Measurements from ENCODE around the gene CTIF.

CTIF gene

GRCh38 chr18:48871391-48872166 lies 332.7 kb downstream of the CTIF start:
- in situ Hi-C loops (cut with HindIII; ENCODE audit: low sequenced_read_pairs) = no loop called here

GRCh38 chr18:48872234-48873145 lies 333.7 kb downstream of the CTIF start:
- in situ Hi-C loops (cut with HindIII; ENCODE audit: low sequenced_read_pairs) = no loop called here

DNA sequence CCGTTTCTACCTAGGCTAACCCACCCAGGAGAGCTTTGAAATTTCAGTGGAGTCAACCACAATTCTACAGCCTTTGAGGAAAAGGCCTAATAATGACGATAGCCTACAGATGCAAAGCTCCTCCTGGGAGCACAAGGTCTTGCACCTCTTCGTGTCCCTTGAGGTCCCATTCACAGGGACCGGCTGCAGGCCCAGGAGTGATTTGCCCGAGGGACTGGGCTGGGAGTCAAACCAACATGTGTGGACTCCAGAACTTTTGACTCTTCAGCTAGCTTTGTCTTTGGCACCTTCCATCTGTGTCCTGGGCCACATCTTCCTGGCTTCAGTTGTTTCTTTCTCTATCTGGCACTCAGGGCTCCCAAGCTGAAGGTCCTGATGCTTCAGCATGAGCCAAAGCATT lies 335.4 kb downstream of the CTIF start:
- in situ Hi-C loops (cut with HindIII; ENCODE audit: low sequenced_read_pairs) = no loop called here

DNA sequence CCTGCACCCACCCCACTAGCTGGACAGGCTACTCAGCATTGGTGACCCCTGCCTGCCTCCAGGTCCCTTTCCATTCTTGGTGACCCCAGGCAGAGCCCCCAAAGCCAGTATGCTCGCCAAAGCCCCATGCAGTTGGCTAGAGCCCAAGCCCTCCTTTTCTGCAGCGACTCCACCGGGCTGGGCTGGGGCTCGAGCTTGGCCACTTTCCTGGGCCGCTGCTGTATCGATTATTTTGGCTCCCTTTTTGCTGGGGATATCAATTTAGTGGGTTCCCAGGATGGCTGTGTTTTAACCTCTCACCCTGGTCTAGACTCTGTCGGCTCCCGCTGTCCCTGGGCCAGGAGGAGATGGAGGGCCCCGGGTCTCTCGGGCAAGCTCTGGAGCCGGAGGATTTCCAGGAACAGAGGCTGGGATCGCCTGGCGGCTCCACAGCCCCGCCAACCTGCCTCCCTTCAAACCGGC lies 335.9 kb downstream of the CTIF start:
- in situ Hi-C loops (cut with HindIII; ENCODE audit: low sequenced_read_pairs) = no loop called here

GRCh38 chr18:48875314-48875941 lies 336.6 kb downstream of the CTIF start:
- in situ Hi-C loops (cut with HindIII; ENCODE audit: low sequenced_read_pairs) = no loop called here

GRCh38 chr18:48875942-48876511 lies 337.2 kb downstream of the CTIF start:
- in situ Hi-C loops (cut with HindIII; ENCODE audit: low sequenced_read_pairs) = no loop called here

- in situ Hi-C loops (cut with HindIII; ENCODE audit: low sequenced_read_pairs) = no loop called here
Observed at GRCh38 chr18:48876590-48876989, 337.8 kb downstream of the CTIF start.

DNA sequence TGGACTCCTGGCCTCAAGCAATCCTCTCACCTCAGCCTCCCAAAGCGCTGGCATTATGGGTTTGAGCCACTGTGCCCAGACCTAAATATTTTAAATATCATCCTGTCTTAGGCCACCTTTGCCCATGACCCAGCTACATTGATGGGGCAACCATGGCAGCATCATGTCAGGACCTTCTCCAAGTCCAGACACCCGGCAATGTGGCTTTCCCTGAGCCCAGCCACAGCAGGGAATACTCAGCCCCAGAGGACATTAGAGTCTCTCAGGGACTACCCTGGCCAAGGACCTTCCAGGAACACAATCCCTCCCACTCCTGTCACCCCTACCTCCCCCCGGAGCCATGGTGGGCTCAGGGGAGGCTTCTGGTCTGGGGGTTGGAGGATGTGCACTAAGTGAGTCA lies 339.1 kb downstream of the CTIF start:
- in situ Hi-C loops (cut with HindIII; ENCODE audit: low sequenced_read_pairs) = no loop called here

DNA sequence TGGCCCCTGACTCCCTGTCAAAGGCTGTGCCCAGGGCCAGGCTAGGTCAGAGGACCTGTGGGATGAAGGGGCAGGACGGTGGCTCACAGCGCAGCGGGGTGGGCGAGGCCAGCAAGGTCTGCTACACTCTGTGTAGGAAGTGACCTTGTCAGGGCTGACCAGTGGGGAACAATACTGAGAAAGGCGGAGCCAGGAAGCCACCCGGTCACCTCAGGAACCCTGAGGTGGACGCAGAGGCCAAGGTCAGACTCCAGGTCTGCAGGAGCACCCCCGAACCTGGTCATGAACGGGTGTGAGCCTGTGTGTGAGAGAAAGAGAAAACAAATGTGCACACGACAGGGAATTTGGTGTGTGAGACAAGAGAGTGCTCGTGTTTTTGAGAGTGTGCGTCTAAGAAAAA lies 339.6 kb downstream of the CTIF start:
- in situ Hi-C loops (cut with HindIII; ENCODE audit: low sequenced_read_pairs) = no loop called here

GRCh38 chr18:48879008-48879431 lies 340.2 kb downstream of the CTIF start:
- in situ Hi-C loops (cut with HindIII; ENCODE audit: low sequenced_read_pairs) = no loop called here

DNA sequence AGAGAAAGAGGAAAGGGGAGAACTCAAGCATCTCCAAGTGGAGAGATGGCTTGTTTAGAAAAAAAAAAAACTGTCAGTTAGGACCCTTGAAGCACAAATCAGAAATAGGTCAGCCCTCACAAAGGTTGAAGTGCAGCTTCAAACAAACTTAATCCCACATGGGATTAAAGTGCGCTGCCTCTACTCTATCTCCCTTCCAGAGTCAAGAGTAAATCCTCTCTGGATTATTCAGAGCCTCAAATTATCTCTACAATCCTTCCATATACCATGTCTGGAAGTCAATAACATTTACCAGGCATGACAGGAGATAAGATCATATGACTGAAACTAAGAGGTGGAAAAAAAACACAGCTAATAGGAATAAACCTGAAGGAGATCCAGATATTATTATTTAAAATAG lies 342.1 kb downstream of the CTIF start:
- in situ Hi-C loops (cut with HindIII; ENCODE audit: low sequenced_read_pairs) = no loop called here

DNA sequence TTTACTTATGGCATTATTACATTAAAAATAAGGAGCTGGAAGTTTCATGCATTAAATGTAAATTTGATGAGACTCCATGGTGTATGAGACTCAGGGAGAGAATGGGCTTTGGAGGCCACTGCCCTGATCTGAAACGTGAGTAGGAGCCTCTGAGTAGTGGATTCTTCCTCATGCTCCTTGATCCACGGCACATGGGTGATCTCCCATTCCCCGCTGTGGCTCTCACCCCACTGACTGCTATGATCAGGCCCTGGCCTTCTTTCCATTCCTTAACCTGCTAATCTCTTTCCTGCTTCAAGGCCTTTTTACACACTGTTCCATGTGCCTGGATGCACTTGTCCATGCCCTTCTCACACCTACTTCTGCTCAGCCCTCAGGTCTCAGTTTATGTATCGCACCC lies 343.5 kb downstream of the CTIF start:
- in situ Hi-C loops (cut with HindIII; ENCODE audit: low sequenced_read_pairs) = no loop called here

DNA sequence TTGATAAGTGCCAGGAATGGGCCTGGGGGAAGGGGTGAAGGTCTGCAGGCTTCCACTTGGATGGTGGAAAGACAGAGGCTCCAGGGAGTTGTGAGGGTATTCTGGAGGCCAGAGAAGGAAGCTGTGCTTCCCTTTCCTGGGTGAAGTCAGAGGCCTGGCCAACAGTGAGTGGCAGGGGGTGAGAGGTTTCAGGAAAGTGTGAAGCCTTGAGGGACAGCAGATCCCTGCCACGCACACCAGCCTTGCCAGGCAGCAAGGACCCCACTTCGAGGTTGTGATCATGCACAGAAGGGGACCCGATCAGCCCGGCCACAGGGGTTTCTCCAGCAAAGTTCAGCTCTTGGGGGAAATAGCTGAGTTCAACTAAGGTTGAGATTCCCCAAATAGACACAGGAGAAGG lies 345.5 kb downstream of the CTIF start:
- in situ Hi-C loops (cut with HindIII; ENCODE audit: low sequenced_read_pairs) = no loop called here

- in situ Hi-C loops (cut with HindIII; ENCODE audit: low sequenced_read_pairs) = no loop called here
Observed at GRCh38 chr18:48884771-48885170, 345.9 kb downstream of the CTIF start.

GRCh38 chr18:48885266-48885923 lies 346.6 kb downstream of the CTIF start:
- in situ Hi-C loops (cut with HindIII; ENCODE audit: low sequenced_read_pairs) = no loop called here

GRCh38 chr18:48885924-48886400 lies 347.1 kb downstream of the CTIF start:
- in situ Hi-C loops (cut with HindIII; ENCODE audit: low sequenced_read_pairs) = no loop called here

- in situ Hi-C loops (cut with HindIII; ENCODE audit: low sequenced_read_pairs) = no loop called here
Observed at GRCh38 chr18:48886520-48887293, 347.9 kb downstream of the CTIF start.

- in situ Hi-C loops (cut with HindIII; ENCODE audit: low sequenced_read_pairs) = no loop called here
Observed at GRCh38 chr18:48887294-48887904, 348.6 kb downstream of the CTIF start.

Measured in DLD1 (cell line).